Measurements from ENCODE around the gene ATP6V0C. TPM values are rescaled to one million over a fixed set of nuclear protein-coding genes. Genes with fewer than 3 reads are reported as not detected.

ATP6V0C gene
- total RNA-seq, 1 donor, result 18.8 TPM

DNA sequence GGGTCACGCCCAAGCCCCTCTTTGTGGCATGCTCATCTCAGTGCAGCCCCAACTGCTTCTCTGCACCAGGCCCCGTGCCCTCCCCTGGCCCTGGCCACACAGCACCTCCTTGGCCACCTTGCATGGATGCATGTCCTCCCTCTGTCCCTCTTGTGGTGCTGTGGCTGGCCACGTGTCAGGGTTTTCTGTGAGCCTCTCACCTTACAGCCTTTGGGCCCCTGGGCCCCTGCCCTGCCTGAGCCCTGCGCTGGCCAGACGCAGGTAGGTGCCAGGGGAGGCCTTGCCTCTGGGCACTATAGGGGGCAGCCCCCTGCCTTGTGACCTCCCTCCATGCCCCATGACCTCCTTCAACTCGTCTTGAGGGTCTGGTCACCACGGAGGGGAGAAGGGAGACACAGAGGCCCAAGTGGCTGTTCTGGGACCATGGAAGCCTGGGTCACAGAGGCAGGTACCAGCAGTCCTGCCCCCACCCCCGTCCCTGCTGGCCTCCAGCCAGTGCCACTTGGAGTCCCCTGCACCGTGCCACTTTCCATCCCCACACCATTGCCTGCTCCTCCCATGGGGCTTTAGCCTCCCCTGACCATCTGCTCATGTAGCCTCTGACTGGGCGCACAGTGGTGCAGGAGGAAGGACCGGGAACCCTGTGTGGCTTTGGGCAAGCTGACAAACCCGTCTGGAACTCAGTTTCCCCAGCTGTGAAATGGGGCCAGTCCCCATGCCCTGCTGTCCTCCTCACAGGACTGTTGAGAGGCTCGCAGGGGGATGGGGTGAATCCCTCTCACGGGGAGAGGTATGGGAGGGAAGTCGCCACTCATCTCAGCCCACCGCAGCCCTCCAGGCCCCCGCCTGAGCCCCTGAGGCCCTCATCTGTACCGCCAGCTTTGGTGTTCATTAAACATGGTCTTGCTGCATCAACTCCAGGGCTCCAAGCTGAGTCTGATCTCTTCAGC lies 11.5 kb upstream of the ATP6V0C start:
- Histone ChIP-seq H3K4me2 (ENCODE audit: insufficient read depth, low read length) (no peak overlapping the region), H3K4me1 (ENCODE audit: insufficient read depth, low read length) (peaks cover 14% of the 10 kb centered on the region), H3K27ac (ENCODE audit: low read depth, low read length) (no peak overlapping the region), H3K9me3 (ENCODE audit: low read depth, low read length) (no peaks in the 10 kb centered on the region), H3K79me2 (ENCODE audit: insufficient read depth, low read length) (no peaks in the 10 kb centered on the region), H3K27me3 (ENCODE audit: insufficient read depth, low read length) (no peaks in the 10 kb centered on the region), H4K20me1 (ENCODE audit: insufficient read depth, low read length) (peaks cover 29% of the 10 kb centered on the region), H3K36me3 (ENCODE audit: insufficient read depth, low read length) (peaks cover 6% of the 10 kb centered on the region), H2AFZ (ENCODE audit: low read length) (no peak overlapping the region), H3K4me3 (ENCODE audit: insufficient read depth, low read length) (no peak overlapping the region)
- DNase-seq (ENCODE audit: insufficient read length, low spot score, missing footprints), result peak; percentile 60
- TF ChIP-seq, protein P1, sequence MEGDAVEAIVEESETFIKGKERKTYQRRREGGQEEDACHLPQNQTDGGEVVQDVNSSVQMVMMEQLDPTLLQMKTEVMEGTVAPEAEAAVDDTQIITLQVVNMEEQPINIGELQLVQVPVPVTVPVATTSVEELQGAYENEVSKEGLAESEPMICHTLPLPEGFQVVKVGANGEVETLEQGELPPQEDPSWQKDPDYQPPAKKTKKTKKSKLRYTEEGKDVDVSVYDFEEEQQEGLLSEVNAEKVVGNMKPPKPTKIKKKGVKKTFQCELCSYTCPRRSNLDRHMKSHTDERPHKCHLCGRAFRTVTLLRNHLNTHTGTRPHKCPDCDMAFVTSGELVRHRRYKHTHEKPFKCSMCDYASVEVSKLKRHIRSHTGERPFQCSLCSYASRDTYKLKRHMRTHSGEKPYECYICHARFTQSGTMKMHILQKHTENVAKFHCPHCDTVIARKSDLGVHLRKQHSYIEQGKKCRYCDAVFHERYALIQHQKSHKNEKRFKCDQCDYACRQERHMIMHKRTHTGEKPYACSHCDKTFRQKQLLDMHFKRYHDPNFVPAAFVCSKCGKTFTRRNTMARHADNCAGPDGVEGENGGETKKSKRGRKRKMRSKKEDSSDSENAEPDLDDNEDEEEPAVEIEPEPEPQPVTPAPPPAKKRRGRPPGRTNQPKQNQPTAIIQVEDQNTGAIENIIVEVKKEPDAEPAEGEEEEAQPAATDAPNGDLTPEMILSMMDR (IDR thresholded peaks at IDR 0.05; ENCODE audit: extremely low read depth, low read depth, low read length), result no peak

DNA sequence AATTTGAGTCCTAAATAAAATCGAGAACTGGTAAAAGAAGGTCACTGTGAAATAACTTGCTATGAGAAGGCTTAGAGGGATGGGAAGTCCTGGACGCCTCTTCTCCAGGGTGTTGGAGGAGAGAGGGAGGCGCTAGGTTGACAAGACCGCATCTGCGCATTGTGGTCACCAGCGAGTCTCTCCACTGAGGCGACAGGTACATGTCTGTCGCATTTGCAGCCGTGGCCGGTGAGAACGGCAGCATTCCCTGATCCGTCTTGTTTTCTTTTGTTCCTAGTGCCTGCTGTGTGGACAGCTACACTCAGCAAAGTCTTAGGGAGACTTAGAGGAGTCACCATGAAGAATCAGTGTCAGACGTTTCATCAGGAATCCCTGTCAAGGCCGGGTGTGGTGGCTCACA lies 8.1 kb upstream of the ATP6V0C start:
- no peak overlapping the region for H3K27ac ChIP-seq (ENCODE audit: low read depth, low read length)
- no peak overlapping the region for H2AFZ ChIP-seq (ENCODE audit: low read length)
- peaks cover 18% of the 10 kb centered on the region for H4K20me1 ChIP-seq (ENCODE audit: insufficient read depth, low read length)
- H3K36me3 ChIP-seq (ENCODE audit: insufficient read depth, low read length), result peaks cover 6% of the 10 kb centered on the region
- DNase-seq (ENCODE audit: insufficient read length, low spot score, missing footprints), result peak; percentile 4
- no peaks in the 10 kb centered on the region for H3K79me2 ChIP-seq (ENCODE audit: insufficient read depth, low read length)
- H3K4me3 ChIP-seq (ENCODE audit: insufficient read depth, low read length), result no peak overlapping the region
- H3K4me1 ChIP-seq (ENCODE audit: insufficient read depth, low read length), result peaks cover 7% of the 10 kb centered on the region
- no peak overlapping the region for H3K4me2 ChIP-seq (ENCODE audit: insufficient read depth, low read length)
- H3K9me3 ChIP-seq (ENCODE audit: low read depth, low read length), result no peaks in the 10 kb centered on the region
- TF ChIP-seq, protein P1 (IDR thresholded peaks at IDR 0.05; ENCODE audit: extremely low read depth, low read depth, low read length), result no peak
- no peaks in the 10 kb centered on the region for H3K27me3 ChIP-seq (ENCODE audit: insufficient read depth, low read length)

DNA sequence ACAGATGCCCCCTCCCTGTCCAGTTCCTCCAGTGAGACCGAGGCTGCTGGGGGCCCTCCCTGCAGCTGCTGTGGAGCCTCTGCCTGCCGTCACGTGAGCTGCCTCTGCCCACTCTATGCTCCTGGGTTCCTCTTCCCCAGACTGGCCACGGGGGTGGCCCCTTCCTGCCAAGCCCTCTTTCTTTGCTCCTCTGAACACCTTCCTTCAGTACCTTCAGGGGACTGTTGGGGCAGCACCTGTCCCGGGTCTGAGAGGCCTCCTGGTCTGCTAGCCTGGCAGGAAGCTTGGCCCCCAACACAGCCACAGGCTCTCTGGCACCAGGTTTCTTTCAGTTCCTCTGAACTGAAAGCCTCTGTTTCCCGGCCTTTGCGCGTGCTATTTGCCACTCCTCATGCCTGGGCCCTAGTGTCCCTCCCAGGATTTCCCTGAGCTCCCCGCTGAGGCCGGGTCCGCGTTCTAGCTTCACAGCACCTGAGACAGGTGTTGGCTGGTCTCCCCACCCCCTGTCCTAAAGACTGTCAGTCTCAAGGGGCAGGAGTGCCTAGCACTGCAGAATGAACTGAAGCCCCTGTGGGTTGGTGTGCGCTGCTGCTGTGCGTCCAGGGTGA lies 6.6 kb upstream of the ATP6V0C start:
- Histone ChIP-seq H3K4me1 (ENCODE audit: insufficient read depth, low read length) (peaks cover 15% of the 10 kb centered on the region), H3K9me3 (ENCODE audit: low read depth, low read length) (no peaks in the 10 kb centered on the region), H3K27ac (ENCODE audit: low read depth, low read length) (no peak overlapping the region), H3K4me2 (ENCODE audit: insufficient read depth, low read length) (no peak overlapping the region), H2AFZ (ENCODE audit: low read length) (no peak overlapping the region), H3K36me3 (ENCODE audit: insufficient read depth, low read length) (peaks cover 3% of the 10 kb centered on the region), H4K20me1 (ENCODE audit: insufficient read depth, low read length) (peaks cover 7% of the 10 kb centered on the region), H3K27me3 (ENCODE audit: insufficient read depth, low read length) (no peaks in the 10 kb centered on the region), H3K4me3 (ENCODE audit: insufficient read depth, low read length) (no peak overlapping the region), H3K79me2 (ENCODE audit: insufficient read depth, low read length) (no peaks in the 10 kb centered on the region)
- peak; percentile 65 for DNase-seq (ENCODE audit: insufficient read length, low spot score, missing footprints)
- TF ChIP-seq, protein P1 (IDR thresholded peaks at IDR 0.05; ENCODE audit: extremely low read depth, low read depth, low read length), result no peak

DNA sequence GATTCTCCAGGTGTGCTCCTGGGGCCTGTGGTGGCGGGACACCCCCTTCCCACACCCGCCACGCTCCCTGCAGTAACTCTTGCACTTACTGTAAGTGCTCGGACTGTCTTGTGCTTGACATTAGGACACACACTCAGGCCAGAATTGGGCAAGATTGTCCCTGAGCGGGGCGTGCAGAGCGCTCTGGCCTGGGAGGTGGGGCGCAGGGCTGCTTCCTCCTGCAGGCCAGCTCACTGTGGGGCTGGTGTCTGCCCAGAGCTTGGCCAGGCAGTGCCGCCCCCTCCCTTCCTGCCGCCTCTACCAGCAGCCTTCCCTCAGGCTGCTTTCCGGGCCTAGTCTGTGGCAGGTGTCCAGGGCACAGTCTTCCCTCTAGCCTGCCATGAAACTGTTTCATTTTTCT lies 6.1 kb upstream of the ATP6V0C start:
- H3K4me3 ChIP-seq (ENCODE audit: insufficient read depth, low read length), result no peak overlapping the region

More for the DNA sequence above, 6.1 kb upstream of the ATP6V0C start:
- peaks cover 12% of the 10 kb centered on the region for H3K4me1 ChIP-seq (ENCODE audit: insufficient read depth, low read length)
- H3K79me2 ChIP-seq (ENCODE audit: insufficient read depth, low read length), result no peaks in the 10 kb centered on the region
- peaks cover 3% of the 10 kb centered on the region for H3K36me3 ChIP-seq (ENCODE audit: insufficient read depth, low read length)
- no peaks in the 10 kb centered on the region for H3K9me3 ChIP-seq (ENCODE audit: low read depth, low read length)
- peaks cover 2% of the 10 kb centered on the region for H4K20me1 ChIP-seq (ENCODE audit: insufficient read depth, low read length)
- DNase-seq (ENCODE audit: insufficient read length, low spot score, missing footprints), result peak; percentile 35
- no peak overlapping the region for H3K27ac ChIP-seq (ENCODE audit: low read depth, low read length)
- H3K27me3 ChIP-seq (ENCODE audit: insufficient read depth, low read length), result no peaks in the 10 kb centered on the region
- no peak overlapping the region for H3K4me2 ChIP-seq (ENCODE audit: insufficient read depth, low read length)
- TF ChIP-seq, protein P1 (IDR thresholded peaks at IDR 0.05; ENCODE audit: extremely low read depth, low read depth, low read length), result no peak
- H2AFZ ChIP-seq (ENCODE audit: low read length), result no peak overlapping the region

All from osteoblast (primary cell).